HG03097 (cell line): ENCODE data around the gene JADE1.

ENCODE experiments used
- ATAC-seq: cut with Tn5 transposase; IDR thresholded peaks from one replicate; pipeline ENCODE4 v1.9.1; 2021; ENCODE audit not compliant: unreplicated experiment, low FRiP score

Gene JADE1

GRCh38 chr4:128809477-128810330 lies at the start of gene JADE1:
Gene JADE1, plus strand, starts transcription at chr4:128809700. Its CDS starts 22,059 bp downstream, at chr4:128831759.
- peak; percentile 47 for ATAC-seq

GRCh38 chr4:128766781-128767180 lies 42.7 kb upstream of the JADE1 start:
- no peak for ATAC-seq

- no peak for ATAC-seq
These were observed 41.0 kb upstream of the JADE1 start for GRCh38 chr4:128768373-128768996.

- ATAC-seq: no peak
These were observed 40.5 kb upstream of the JADE1 start for GRCh38 chr4:128769011-128769410.

GRCh38 chr4:128770807-128771206 lies 38.7 kb upstream of the JADE1 start:
- ATAC-seq: no peak

- ATAC-seq: no peak
These were observed 34.0 kb upstream of the JADE1 start for GRCh38 chr4:128775477-128775876.

GRCh38 chr4:128775916-128776315 lies 33.6 kb upstream of the JADE1 start:
- no peak for ATAC-seq

GRCh38 chr4:128776794-128777216 lies 32.7 kb upstream of the JADE1 start:
- ATAC-seq: no peak

GRCh38 chr4:128780688-128781087 lies 28.8 kb upstream of the JADE1 start:
- ATAC-seq: no peak

GRCh38 chr4:128782076-128782715 lies 27.3 kb upstream of the JADE1 start:
- no peak for ATAC-seq

GRCh38 chr4:128782875-128783614 lies 26.5 kb upstream of the JADE1 start:
- ATAC-seq: no peak

- ATAC-seq: no peak
These were observed 21.8 kb upstream of the JADE1 start for GRCh38 chr4:128787509-128788311.

GRCh38 chr4:128793859-128794672 lies 15.4 kb upstream of the JADE1 start:
- ATAC-seq: no peak

- ATAC-seq: no peak
These were observed 12.6 kb upstream of the JADE1 start for GRCh38 chr4:128796934-128797333.

GRCh38 chr4:128800284-128800683 lies 9.2 kb upstream of the JADE1 start:
- ATAC-seq: no peak

- no peak for ATAC-seq
These were observed 8.7 kb upstream of the JADE1 start for GRCh38 chr4:128800701-128801284.

- ATAC-seq: no peak
These were observed 6.5 kb upstream of the JADE1 start for GRCh38 chr4:128802680-128803628.

- peak; percentile 62 for ATAC-seq
These were observed 5.7 kb upstream of the JADE1 start for GRCh38 chr4:128803783-128804182.
